Mesenteric fat pad (tissue), 1 donor: Measurements from ENCODE around the gene UBAC2. TPM values are rescaled to one million over a fixed set of nuclear protein-coding genes. Genes with fewer than 3 reads are reported as not detected.
"Not testable (repeated sequence)": the region's sequence is repeated elsewhere in the genome, so short reads cannot be mapped to it uniquely, and the experiment has no call there.

Source experiments
- DNase-seq: peaks from one replicate; pipeline ENCODE4 v3.0.0-alpha.2; 2020; ENCODE audit warnings: low spot score
- total RNA-seq: library from RNA; stranded (reverse); fragmentation: NEBNext Ultra II Directional; extraction: Animal tissue kit (Norgen Biotek cat#: 25700); gene quantifications from one replicate; pipeline ENCODE4 v1.2.1, GENCODE V29; 2021
- donor health status: DM: yes; HTN: yes; CAD: no.

UBAC2 gene
- total RNA-seq, 1 donor from 2014 or later, result 49.3 TPM

DNA sequence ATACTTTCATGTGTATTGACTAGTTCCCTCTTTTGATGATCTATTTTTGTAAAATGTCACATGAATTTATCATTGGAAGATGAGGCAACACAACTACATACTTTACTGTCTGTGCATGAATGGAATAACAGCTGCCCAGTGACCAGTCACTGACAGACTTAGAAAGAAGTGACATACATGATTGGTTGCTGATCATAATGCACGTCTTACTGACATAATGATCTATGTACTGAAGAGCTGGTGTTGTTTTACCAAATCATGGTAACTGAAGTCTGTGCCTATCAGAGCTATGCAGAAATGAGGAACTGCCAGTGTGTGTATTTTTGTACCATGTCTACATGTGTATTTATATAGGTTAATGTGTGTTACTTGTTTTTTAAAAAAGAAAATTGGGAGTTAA, 31.1 kb downstream of the UBAC2 start:
- no peak for DNase-seq

DNA sequence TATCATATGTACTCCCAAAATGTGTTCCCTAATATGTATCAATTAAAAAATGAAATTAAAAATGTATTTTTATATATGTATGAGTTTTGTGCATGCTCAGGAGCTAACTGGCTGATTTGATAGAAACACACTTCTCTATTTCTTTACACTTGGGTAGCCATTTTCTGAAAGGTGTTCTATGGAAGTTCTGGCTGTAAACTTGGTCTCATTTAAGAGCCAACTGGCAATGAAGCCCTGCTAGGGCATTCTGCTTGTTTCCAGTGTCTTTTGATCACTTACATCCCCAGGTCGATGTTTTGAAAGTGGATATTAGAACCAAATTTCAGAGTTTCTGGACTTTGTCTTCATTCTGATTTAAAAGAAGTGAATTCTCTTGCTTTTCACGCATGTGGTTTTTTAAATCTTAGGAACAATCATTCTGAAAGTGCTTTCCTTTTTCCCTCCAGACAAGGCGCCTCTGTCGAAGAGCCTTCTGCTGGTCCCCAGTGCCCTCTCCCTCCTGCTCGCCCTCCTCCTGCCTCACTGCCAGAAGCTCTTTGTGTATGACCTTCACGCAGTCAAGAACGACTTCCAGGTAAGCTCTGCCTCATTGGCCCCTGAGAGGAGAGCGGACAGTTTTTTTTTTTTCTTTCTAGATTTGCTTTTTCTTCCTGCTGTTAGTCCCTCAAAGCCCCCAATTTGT, 37.5 kb downstream of the UBAC2 start:
- DNase-seq, result no peak

DNA sequence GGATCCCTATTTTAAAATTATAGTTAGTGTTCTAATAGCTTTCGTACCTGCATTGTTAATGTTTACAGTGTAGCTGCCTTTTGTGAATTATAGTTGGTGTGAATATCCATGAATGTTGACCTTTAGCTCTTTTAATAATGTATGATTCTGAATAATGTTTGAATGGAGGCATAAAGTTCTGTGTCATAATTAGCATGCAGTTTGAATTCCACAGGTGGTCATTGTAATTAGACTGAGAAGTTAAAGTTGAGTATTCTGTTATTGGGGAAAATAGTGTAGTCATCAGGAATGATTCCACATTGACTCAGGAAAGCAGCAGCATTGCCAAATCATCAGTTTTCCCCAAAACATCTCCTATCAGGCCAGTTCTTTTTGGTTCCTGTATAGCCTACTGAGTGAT, 45.4 kb downstream of the UBAC2 start:
- DNase-seq, result no peak

DNA sequence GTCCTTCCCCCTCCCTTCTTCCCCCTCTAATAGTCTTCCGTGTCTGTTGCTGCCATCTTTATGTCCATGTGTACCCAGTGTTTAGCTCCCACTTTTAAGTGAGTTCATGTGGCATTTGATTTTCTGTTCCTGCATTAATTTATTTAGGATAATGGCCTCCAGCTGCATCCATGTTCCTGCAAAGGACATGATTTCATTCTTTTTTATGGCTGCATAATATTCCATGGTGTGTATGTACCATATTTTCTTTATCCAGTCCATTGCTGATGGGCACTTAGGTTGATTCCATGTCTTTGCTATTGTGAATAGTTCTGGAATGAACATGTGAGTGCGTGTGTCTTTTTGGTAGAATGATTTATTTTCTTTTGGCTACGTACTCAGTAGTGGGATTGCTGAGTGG, 48.5 kb downstream of the UBAC2 start:
- not testable (repeated sequence) for DNase-seq

DNA sequence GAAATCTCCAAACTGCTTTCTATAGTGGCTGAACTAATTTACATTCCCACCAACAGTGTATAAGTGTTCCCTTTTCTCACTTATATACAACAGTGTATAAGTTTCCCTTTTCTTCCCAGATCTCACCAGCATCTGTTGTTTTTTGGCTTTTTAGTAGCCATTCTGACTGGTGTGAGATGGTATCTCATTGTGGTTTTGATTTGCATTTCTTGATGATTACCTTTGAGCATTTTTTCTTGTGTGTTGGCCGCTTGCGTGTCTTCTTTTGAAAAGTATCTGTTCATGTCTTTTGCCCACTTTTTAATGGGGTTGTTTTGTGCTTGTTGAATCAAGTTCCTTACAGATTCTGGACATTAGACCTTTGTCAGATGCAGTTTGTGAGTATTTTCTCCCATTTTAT, 49.0 kb downstream of the UBAC2 start:
- not testable (repeated sequence) for DNase-seq

DNA sequence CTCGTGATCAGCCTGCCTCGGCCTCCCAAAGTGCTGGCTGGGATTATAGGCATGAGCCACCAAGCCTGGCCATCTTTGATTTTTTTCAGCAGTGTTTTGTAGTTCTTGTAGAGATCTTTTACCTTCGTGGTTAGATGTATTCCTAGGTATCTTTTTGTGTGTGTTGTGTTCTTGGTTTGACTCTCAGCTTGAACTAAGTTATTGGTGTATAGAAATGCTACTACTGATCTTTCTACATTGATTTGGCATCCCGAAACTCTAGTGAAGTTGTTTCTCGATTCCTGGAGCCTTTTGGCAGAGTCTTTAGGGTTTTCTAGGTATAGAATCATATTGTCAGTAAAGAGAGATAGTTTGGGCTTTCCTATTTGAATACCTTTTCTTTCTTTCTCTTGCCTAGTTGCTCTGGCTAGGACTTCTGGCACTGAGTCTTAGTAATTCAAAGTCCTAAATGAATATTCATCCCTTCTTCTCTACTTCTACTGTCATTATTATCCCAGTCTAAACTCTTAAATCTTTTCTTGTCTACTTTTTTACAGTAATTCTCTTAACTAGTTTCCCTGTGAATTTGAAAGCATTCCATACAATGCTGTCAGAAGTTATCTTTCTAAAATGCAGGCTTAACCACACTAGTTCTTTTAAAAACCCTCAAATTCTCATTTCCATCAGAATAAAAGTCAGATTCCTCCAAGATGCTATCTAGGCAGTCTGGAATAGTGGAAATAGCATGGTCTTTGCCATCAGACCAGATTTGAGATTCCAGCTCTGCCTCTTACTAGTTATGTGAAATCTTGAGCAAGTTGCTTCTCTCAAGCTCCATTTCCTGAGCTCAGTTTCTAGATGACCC, 50.5 kb downstream of the UBAC2 start:
- no peak for DNase-seq

DNA sequence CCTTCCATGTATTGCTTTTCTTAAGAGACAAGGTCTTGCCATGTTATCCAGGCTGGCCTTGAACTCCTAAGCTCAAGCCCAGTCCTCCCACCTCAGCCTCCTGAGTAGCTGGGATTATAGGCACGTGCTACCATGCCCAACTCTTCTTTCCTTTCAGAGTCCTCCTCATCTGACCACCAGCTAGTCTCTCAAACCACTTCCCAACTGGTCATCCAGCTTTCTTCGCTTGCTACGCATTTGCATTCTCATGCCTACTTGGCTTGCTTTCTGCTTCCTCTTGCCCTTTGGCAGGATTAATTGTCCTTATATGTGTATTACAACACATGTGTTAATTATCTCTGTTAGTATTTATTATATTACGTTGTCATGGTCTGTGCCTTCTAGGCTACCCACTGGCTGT, 51.3 kb downstream of the UBAC2 start:
- DNase-seq, result no peak

DNA sequence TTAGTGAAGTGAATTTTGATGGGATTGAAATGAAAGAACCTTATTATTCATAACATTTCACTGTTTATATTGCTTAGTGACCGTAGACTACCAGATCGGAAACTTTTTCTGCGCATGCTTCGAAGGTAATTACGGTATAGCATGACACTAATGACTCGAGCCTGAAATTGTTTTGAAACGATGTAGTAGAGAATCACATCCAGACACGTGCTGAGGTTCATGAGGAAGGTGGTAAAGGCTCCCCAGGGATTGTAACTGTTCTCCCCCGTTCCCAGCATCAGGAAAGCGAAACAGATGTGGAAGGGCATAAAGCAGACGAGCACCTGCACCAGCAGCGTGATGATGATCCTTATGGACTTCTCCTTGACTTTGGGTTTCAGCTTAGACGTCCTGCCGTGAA, 54.2 kb downstream of the UBAC2 start:
- DNase-seq, result no peak

DNA sequence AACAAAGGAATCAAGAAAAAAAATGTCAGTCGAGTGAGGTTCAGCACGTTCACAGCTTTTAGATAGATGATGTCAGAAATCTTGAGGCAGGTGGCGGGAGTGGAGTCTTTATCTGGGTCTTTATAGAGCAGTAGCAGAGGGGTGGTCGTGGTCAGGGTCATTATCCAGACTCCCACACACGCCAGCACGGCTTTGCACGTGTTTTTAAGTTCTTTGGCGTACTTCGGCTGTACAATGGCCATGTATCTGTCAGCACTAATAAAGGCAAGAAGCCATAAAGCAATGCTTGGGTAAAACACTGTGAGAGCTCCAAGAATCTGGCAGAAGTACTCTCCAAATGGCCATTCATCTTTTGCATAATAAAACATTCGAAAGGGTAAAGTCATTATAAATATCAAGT, 54.6 kb downstream of the UBAC2 start:
- no peak for DNase-seq

DNA sequence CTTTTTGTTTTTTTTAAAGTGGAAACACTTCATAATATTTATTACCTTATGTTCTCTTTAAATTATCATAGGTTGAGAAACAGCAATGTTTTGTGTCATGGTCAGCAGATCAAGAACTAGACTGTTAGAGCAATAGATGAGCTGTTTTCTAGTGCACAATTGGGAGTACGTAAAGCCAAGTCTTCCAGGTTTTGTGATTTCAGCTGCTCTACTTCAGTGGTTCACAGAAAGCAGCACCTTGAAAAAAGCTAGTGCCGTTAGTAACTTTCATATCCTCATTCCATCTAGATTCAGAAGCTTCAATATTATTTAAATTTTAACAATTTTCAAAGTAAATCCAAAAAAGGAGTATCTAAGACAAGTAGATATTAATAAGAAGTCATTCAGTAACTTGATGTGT, 55.6 kb downstream of the UBAC2 start:
- DNase-seq, result no peak

DNA sequence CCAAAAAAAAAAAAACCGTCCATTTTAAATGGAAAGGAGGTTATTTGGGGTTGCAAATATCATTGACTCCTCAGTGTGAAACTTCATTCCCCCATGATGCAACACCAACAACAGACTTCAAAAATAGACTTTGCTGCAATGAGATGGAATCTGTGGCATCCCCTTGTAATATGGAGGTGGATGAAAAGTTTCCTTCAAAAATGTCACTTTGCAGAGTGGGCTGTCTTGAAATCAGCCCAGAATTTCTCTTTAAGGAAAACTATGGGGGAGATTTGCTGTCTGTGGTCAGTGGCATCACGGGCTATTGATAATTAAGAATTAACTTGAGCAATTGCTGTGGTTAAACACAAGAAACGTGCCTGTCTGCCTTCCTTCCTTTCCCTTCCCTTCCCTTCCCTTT, 56.1 kb downstream of the UBAC2 start:
- no peak for DNase-seq

DNA sequence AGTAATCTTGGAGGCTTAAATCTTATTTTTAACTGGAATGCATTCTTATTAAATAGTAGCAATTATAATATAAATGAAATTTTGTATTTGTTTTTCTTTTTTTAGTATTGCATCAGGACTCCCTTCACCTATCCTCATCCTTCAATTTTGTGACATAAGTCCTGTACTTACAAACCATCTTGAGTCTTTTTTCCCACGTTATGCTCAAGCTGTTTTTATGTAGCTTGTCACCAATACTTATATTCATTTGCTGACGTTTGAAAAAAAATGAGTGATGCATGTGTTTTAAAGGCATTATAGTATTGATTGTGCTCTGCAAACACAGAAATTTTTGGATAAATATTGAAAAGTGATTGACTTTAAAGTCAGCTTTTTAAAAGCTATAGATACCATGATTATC, 56.6 kb downstream of the UBAC2 start:
- no peak for DNase-seq

DNA sequence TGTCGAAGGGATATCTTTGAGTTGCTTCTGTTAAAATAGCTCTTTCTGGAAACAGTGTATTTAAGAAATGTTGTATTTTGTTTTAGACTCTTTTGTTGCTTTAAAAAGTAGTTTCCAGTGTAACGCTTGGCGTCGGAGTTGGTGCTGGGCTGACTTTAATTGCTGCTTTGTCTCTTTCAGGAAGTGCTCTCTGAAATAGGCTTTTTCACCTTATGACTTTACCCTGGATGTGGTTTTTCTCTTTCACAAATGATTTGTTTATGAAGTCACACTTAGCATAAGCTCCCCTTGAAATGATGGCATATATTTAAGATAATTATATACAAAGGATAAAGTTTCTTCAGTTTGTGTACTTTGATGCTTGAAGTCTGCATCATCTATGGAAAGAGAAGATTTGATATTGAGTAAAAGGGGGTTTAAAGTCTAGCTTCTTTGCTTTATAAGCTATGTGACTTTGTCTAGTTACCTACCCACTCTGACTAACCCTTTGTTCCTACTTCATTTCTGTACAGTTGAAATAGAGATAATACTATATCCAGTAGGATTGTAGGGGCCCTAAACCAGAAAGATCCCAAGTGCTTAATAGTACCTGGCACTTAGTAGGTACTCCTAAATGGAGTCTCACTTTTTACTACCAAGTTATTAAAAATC, 57.7 kb downstream of the UBAC2 start, which contains the start of gene GPR18:
TSS of gene GPR18 (minus strand) at position 170 of the 651 bp plus-strand sequence. CDS start 2,507 bp downstream, outside the sequence.
- DNase-seq, result no peak

DNA sequence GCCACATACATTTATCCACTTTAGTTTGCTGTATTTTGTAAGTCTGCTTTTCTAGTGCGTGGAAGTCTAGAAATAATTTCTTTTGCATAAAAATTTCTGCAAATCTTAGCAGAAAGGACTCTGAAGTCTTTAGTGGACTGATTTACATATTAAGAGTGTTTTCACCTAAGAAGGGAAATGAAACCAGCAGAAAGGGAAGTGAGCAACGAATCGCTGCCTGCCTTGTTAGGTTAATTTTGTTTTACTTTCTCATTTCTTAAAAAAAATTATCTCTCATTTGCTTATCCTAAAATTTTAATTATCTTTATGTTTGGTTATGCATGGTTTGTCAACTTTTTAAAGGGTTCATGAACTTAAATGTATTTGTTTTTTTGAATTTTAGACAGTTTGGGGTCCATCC, 58.3 kb downstream of the UBAC2 start:
- no peak for DNase-seq

DNA sequence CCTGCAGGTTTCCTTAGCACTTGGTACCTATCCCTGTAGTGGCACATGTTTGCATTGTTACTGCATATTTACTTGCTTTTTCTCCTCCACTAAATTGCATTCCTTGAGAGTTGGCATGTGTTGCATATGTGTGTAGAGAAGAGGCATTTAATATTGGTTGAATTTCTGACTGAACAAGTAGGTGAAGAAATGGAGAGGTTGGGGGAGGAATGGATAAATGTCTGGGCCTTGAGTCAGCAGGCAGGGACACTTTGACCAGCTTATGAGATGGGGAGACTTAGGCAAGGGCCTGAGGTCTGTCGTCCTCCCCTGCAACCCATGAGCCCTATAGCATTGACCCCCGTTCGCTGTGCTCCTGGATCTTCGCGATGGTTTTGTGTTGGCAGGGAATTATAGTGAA, 59.6 kb downstream of the UBAC2 start:
- no peak for DNase-seq

DNA sequence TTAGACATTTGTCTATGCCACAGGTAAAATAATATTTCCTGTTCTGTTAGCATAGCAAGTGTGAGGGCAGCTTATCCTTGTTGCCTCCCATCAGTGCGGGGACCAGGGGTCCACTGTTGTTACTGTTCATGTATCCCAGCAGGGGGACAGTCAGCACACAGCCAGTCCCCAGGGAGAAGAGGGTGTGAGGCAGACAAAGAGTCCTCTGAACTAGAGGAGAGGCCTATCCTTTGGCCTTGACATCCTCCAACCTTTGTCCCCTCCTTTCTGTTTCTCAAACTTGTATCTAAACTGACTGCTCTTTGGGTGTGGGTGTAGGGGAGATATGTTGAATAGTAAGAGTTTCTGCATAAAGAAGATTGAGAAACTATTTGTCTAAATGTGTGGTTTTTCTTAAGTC, 60.4 kb downstream of the UBAC2 start:
- no peak for DNase-seq

DNA sequence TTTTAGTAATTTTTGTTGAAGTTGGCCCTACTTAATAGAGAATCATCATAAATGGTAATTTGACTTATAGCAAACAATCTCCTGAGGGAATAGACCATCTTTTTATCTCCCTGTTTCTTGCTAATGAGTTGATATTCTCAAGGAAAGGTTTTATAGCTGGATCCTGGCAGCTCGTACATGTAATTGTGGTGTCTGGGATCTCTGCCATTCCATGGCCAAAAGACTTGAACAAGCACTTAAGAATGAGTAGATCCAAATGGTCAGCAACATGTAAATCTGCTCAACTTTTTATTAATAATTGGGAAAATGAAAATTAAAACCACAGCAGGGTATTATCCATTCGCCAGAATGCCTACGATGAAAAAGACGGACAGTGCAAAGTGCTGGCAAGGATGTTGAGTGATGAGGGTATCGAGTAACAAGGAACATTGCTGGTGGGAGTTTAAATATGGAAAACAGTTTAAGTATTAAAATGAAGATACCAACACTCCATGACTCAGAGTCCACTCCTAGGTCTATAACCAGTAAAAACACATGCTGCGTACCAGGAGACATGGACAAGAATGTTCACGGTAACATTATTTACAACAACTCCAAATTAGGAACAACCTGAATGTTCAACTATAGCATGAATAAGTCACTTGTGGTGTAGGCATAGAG, 62.6 kb downstream of the UBAC2 start:
- no peak for DNase-seq

DNA sequence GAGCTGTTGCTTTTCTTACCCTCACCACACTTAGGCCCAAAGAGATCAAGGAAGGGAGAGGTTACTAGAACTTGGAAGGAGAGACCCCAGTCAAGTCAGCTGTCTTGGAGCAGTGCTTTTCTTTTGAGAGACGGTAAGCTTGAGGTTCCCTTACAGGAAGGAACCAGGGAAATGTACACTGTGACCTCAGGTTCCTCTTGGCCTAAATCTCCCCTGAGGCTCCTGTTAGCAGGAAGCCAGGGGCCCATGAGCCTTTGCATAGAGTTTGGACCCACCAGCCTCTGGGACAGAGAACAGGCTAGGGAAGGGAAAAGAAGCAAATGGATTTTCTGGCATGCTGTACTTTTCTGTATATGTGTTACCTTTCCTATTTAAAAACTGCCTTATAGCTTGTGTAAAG, 63.4 kb downstream of the UBAC2 start:
- no peak for DNase-seq

DNA sequence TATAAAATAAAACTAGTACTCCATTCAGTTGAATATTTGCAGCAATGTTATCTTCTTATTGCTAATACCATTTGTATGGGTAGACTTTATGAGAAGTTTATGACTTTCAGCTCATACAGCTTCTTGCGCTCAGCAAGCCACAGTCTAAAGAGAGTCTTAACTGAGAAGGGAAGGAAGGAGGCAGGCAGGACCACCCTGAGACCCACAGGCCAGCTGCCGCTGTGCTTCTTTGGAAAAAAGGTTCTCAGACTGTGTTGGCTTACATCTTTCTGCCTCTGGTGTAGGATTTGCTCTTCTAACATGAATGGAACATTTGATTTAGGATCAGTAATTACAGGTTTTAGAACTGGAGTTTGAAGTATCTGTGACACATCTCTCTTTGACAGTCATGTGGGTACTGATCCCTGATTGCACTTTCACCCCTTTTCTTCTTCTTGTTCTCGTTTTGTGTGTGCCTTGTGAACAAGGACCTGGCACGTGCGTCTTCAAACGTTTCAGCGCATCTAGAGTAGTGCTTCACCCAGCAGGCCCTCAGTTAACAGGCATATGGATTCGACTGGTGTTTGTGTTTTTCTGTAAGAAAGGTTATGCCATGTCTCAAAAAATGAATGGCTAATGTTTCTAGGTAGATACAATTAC, 64.6 kb downstream of the UBAC2 start:
- DNase-seq, result no peak

DNA sequence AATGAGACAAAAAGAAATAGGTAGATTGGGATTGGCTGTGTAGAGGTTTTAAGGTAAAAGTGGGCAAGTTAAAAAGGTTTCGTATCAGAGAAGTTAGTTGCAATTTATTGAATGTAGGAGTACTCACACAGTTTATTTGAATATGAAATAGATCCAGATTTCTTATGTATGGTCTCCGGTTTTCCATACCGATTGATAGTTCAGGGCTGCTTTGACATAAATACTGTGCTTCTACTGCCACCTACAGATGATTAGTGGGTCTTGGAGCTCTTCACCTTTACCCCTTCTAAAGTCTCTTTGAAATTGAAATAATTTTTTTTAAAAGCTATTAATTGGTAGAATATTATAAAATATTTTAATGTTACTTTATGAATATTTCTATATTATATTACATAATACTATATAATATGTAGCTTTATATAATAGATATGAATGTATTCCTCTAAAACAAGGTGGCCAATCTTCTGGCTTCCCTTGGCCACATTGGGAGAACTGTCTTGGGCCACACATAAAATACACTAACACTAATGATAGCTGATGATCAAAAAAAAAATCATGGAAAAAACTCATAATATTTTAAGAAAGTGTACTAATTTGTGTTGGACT, 65.3 kb downstream of the UBAC2 start:
- no peak for DNase-seq

DNA sequence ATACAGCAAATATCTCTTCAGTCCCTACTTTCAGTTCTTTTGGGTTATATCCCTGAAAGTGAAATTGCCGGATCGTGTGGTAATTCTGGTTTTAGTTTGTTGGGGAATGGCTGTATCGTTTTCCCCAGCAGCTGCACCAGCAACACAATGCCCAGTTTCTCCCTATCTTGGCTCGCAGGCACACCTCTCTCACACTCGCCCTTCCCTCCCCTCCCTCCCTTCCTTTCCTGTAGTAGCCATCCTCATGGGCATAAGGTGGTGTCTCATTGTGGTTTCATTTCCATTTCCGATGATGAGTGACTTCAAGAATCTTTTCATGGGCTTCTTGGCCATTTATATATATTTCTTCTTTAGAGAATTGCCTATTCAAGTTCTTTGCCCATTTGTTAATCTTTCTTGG, 66.2 kb downstream of the UBAC2 start:
- no peak for DNase-seq
